GM12892 (cell line): ENCODE results near the gene SHISA9.

Experiments used
- DNase-seq: peaks from one replicate; pipeline ENCODE4 v3.0.0; 2011; ENCODE audit not compliant: insufficient read length
- FAIRE-seq: peaks from 2 replicates; lab custom pipeline; 2011; peaks lifted over from hg19 to GRCh38; lab: Jason Lieb, UNC
- POLR2A ChIP-seq: IDR thresholded peaks from 2 replicates; pipeline ENCODE4 v1.6.1; 2011; ENCODE audit warnings: low read depth, low read length, control low read depth
- POLR2AphosphoS5 ChIP-seq: IDR thresholded peaks from 2 replicates; pipeline ENCODE4 v1.6.1; 2011; ENCODE audit warnings: low read depth, low read length, control low read depth
- TAF1 ChIP-seq: IDR thresholded peaks from 2 replicates; pipeline ENCODE4 v1.6.1; 2011; ENCODE audit warnings: low read depth, mild to moderate bottlenecking, control low read depth, low read length, borderline replicate concordance

Gene SHISA9

GRCh38 chr16:13099822-13100221, 198.4 kb downstream of the SHISA9 start:
- DNase-seq (no peak), FAIRE-seq (no peak)
- TF ChIP-seq POLR2A (no peak), POLR2AphosphoS5 (no peak), TAF1 (no peak)

GRCh38 chr16:13100970-13101369, 199.6 kb downstream of the SHISA9 start:
- DNase-seq = no peak
- no peak for FAIRE-seq
- TF ChIP-seq POLR2A (no peak), TAF1 (no peak), POLR2AphosphoS5 (no peak)

- no peak for DNase-seq
- no peak for TF ChIP-seq POLR2AphosphoS5
- no peak for TF ChIP-seq TAF1
- no peak for TF ChIP-seq POLR2A
- FAIRE-seq = no peak
Observed at GRCh38 chr16:13101828-13102227, 200.4 kb downstream of the SHISA9 start.

GRCh38 chr16:13102401-13102800, 201.0 kb downstream of the SHISA9 start:
- FAIRE-seq = no peak
- TF ChIP-seq POLR2AphosphoS5 (no peak), TAF1 (no peak), POLR2A (no peak)
- DNase-seq = no peak

- FAIRE-seq = no peak
- DNase-seq = no peak
- TF ChIP-seq TAF1 (no peak), POLR2A (no peak), POLR2AphosphoS5 (no peak)
Observed at GRCh38 chr16:13103831-13104530, 202.6 kb downstream of the SHISA9 start.

GRCh38 chr16:13104772-13105171, 203.4 kb downstream of the SHISA9 start:
- FAIRE-seq (no peak), DNase-seq (no peak)
- no peak for TF ChIP-seq POLR2AphosphoS5
- TF ChIP-seq POLR2A = no peak

GRCh38 chr16:13105427-13105826, 204.0 kb downstream of the SHISA9 start:
- TF ChIP-seq POLR2A (no peak), POLR2AphosphoS5 (no peak), TAF1 (no peak)
- no peak for FAIRE-seq
- no peak for DNase-seq

GRCh38 chr16:13106464-13106863, 205.1 kb downstream of the SHISA9 start:
- DNase-seq (no peak), FAIRE-seq (no peak)
- no peak for TF ChIP-seq POLR2AphosphoS5
- no peak for TF ChIP-seq TAF1
- TF ChIP-seq POLR2A = no peak

GRCh38 chr16:13108126-13108525, 206.7 kb downstream of the SHISA9 start:
- FAIRE-seq = no peak
- no peak for TF ChIP-seq POLR2A
- no peak for TF ChIP-seq TAF1
- no peak for TF ChIP-seq POLR2AphosphoS5
- DNase-seq = no peak

GRCh38 chr16:13109171-13109570, 207.8 kb downstream of the SHISA9 start:
- FAIRE-seq (no peak), DNase-seq (no peak)
- no peak for TF ChIP-seq POLR2AphosphoS5
- no peak for TF ChIP-seq POLR2A
- no peak for TF ChIP-seq TAF1

GRCh38 chr16:13110124-13110796, 208.9 kb downstream of the SHISA9 start:
- TF ChIP-seq TAF1 = no peak
- TF ChIP-seq POLR2A = no peak
- TF ChIP-seq POLR2AphosphoS5 = no peak
- no peak for DNase-seq
- no peak for FAIRE-seq

GRCh38 chr16:13111747-13112146, 210.3 kb downstream of the SHISA9 start:
- DNase-seq = no peak
- no peak for FAIRE-seq
- TF ChIP-seq POLR2A (no peak), TAF1 (no peak), POLR2AphosphoS5 (no peak)

GRCh38 chr16:13113741-13114140, 212.3 kb downstream of the SHISA9 start:
- DNase-seq (no peak), FAIRE-seq (no peak)
- TF ChIP-seq TAF1 (no peak), POLR2A (no peak), POLR2AphosphoS5 (no peak)
